Neural progenitor cell (in vitro differentiated cells): ENCODE results near the gene FER.

ENCODE experiments used
- EZH2 ChIP-seq: fragments of 200-600 bp; sonication (generic); IDR thresholded peaks from 2 replicates; pipeline ENCODE4 v1.6.1; 2017; ENCODE audit warnings: antibody characterized with exemption, mild to moderate bottlenecking, moderate library complexity
- EZH2phosphoT487 ChIP-seq: fragments of 200-600 bp; sonication (generic); IDR thresholded peaks from 2 replicates; pipeline ENCODE4 v1.6.1; 2017; ENCODE audit warnings: antibody characterized with exemption
- TF ChIP-seq, protein P1 (sequence below): fragments of 200-600 bp; sonication (generic); IDR thresholded peaks from 2 replicates; pipeline ENCODE4 v1.5.1; 2017; ENCODE audit warnings: antibody characterized with exemption, mild to moderate bottlenecking

DNA sequence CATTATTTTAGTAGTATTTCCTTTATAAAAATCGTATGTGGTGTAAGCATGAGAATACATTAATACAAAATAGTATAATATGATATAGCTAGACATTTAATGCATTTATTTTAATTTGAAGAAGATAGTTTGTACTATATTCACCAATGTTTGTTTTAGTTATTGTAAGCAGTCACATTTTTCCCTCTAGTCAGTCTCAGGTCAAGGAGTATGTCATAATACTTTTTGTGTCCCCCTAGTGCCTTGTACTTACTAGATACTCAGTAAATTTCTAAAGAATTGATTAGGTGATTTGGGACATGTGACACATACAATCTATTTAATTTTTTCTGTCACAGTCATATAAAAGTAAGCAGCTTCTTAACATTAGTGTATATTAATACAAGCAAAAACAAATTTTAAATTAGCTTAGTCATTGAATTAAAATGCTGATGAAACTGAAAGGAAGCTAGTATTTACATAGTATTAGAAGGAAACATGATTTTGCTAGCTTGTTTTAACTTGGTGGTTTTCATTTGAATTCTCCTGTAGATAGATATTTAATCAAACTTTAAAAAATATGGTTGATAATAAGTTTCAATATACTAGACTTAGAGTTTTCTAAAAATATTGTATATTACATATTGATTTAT lies 242.2 kb downstream of the FER start:
- TF ChIP-seq, protein P1, sequence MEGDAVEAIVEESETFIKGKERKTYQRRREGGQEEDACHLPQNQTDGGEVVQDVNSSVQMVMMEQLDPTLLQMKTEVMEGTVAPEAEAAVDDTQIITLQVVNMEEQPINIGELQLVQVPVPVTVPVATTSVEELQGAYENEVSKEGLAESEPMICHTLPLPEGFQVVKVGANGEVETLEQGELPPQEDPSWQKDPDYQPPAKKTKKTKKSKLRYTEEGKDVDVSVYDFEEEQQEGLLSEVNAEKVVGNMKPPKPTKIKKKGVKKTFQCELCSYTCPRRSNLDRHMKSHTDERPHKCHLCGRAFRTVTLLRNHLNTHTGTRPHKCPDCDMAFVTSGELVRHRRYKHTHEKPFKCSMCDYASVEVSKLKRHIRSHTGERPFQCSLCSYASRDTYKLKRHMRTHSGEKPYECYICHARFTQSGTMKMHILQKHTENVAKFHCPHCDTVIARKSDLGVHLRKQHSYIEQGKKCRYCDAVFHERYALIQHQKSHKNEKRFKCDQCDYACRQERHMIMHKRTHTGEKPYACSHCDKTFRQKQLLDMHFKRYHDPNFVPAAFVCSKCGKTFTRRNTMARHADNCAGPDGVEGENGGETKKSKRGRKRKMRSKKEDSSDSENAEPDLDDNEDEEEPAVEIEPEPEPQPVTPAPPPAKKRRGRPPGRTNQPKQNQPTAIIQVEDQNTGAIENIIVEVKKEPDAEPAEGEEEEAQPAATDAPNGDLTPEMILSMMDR: no peak
- TF ChIP-seq EZH2 (no peak), EZH2phosphoT487 (no peak)
